Muscle layer of colon (tissue), 2 donors: Measurements from ENCODE around the gene CARS1.

Source experiments
- H3K27ac ChIP-seq: one replicate; pipeline ENCODE4 v1.7.0; 2013; ENCODE audit warnings: low read depth, mild to moderate bottlenecking, low read length, moderate library complexity
- H3K27me3 ChIP-seq, 2 donors: one replicate each; pipeline ENCODE4 v1.7.0; 2013; ENCODE audit warnings: low read length in 2 of 2, mild to moderate bottlenecking in 2 of 2; ENCODE audit not compliant: insufficient read depth in 2 of 2, control insufficient read depth in 1 of 2
- H3K36me3 ChIP-seq: one replicate; pipeline ENCODE4 v1.7.0; 2013; ENCODE audit warnings: mild to moderate bottlenecking, low read length; ENCODE audit not compliant: insufficient read depth
- H3K4me1 ChIP-seq: one replicate; pipeline ENCODE4 v1.7.0; 2013; ENCODE audit warnings: mild to moderate bottlenecking, low read length; ENCODE audit not compliant: insufficient read depth
- H3K4me3 ChIP-seq, 2 donors: one replicate each; pipeline ENCODE4 v1.7.0; 2013; ENCODE audit warnings: low read length in 2 of 2, low read depth in 1 of 2, mild to moderate bottlenecking in 1 of 2, moderate library complexity in 1 of 2
- H3K9ac ChIP-seq: one replicate; pipeline ENCODE4 v1.7.0; 2013; ENCODE audit warnings: low read length
- H3K9me3 ChIP-seq: one replicate; pipeline ENCODE4 v1.7.0; 2013; ENCODE audit warnings: mild to moderate bottlenecking, low read length
- donor health status: abdominal sarcoma.
- donor health status: Adenocarcinoma of cecum.

Gene CARS1

DNA sequence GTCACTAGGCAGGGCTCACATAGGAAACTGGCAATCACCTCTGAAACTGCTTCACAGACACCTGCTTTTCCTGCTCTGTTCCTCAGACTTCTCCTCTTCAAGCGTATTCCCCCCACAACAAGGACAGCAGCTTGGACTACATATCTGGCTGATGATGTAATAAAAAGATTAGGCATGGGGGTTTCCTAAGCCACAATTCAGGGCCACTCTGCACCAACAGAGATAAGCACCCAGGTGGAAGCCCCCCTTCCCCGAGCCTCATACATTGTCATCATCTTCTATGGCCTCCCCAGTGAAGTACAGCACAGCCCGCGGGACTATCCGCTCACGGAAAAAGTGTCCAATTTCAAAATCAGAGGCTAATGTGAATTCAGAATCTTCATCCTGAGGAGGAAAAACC is 103.0 kb downstream of the CARS1 start:
- peaks cover 91% of the 10 kb centered on the region for H3K36me3 ChIP-seq

DNA sequence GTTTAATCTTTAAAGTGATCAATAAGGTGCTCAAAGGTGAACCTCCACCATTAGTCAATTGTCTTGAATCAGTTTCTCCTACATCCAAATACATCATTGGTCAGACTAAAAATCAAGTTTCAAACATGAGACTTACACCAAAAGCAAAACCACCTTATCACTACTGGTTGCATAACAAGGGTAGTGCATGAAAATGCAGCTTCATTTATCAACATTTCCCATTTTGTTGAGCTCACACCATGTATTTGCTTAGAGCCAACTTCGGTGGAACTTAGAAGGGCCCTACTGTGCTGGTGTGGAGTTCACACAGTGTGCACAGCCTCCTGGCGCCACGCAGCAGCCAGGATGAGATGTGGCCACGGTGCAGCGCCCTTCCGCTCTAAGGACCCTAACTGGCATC is 104.9 kb downstream of the CARS1 start:
- Histone ChIP-seq H3K9ac (no peak overlapping the region), H3K27me3 (no peaks in the 10 kb centered on the region), H3K9me3 (no peaks in the 10 kb centered on the region), H3K4me3 (no peak overlapping the region), H3K27ac (no peak overlapping the region), H3K4me1 (no peaks in the 10 kb centered on the region), H3K36me3 (peaks cover 91% of the 10 kb centered on the region)

More for the DNA sequence above, 103.0 kb downstream of the CARS1 start:
- no peaks in the 10 kb centered on the region for H3K9me3 ChIP-seq
- H3K9ac ChIP-seq, result no peak overlapping the region
- no peaks in the 10 kb centered on the region for H3K4me1 ChIP-seq
- H3K27me3 ChIP-seq, result no peaks in the 10 kb centered on the region
- H3K4me3 ChIP-seq, result no peak overlapping the region
- H3K27ac ChIP-seq, result no peak overlapping the region

DNA sequence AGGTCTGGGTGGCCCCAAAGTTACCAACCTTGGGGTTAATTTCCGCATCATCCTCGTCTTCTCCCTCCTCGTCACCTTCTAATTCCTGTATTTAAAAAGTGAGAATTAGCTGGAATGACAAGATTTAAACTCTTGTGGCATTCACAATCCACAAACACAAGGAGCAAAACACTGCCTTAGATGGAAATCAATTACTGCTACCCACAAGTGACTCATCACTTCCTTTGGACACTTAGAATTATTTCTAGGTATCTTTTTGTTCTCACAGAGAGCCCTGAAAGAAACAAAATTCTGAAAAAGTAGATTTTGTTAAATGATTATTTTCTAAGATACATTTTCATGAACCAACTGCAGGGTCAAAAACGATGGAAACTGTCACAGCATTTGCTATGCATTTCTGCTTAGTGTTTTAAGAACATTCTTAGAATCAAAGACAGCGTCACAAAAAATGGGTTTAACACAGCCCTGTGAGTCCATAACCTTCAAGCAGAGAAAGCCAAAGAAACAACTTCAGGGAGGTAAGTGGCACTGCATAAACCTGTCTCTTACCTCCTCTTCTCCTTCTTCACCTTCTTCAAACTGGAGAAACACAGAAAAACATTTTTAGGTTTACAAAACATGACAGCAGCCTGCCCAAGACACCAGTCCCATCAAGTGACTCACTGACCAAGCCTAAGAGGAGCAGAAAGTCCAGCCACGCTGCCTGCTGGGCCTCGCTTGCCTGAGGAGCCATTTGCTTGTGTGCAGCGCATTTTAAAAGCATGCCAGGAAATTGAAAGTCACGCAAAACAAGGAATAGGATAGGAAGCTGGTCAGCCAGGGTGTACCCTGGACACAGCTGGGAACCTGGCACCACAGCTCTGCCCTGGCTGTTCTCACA is 105.8 kb downstream of the CARS1 start:
- Histone ChIP-seq H3K4me1 (no peaks in the 10 kb centered on the region), H3K9me3 (no peaks in the 10 kb centered on the region), H3K27me3 (no peaks in the 10 kb centered on the region), H3K9ac (no peak overlapping the region), H3K4me3 (no peak overlapping the region), H3K27ac (no peak overlapping the region), H3K36me3 (peaks cover 87% of the 10 kb centered on the region)
